Right renal cortex interstitium (tissue), 3 donors: ENCODE data around the gene PELI1. TPM values are rescaled to one million over a fixed set of nuclear protein-coding genes. Genes with fewer than 3 reads are reported as not detected.
"Not testable (repeated sequence)": the region's sequence is repeated elsewhere in the genome, so short reads cannot be mapped to it uniquely, and the experiment has no call there.

Source experiments
- DNase-seq, 3 donors: peaks; one replicate each; pipeline ENCODE4 v3.0.0-alpha.2; 2013; ENCODE audit warnings: low read depth in 3 of 3, low spot score in 2 of 3
- polyA plus RNA-seq, 3 donors: library from polyadenylated mRNA; unstranded; fragments of 120-200 nt; gene quantifications; one replicate each; pipeline ENCODE4 v1.2.1, GENCODE V29; 2013; ENCODE audit not compliant: insufficient read length in 3 of 3

PELI1 gene
- polyA plus RNA-seq, 3 donors = 32.3 to 33.3 (median 32.3) TPM

DNA sequence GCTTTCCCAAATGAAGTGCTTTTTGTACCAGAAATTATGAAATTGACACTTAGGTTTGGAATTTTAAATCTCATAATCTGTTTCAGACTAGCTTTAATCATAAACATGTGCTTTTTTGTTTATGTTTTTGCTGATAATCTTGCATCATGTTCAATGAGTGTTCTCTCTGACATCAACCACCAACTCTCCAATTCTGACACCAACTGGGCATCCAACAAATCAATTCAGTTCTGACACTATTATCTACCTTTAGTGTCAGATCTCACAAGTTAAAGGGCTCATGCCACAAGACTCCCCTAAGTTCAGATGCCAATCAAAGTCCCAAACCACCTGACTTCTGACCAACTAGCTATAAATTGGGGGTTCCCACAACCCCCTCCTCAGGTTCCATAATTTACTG is 19.6 kb downstream of the PELI1 start:
- no peak for DNase-seq

DNA sequence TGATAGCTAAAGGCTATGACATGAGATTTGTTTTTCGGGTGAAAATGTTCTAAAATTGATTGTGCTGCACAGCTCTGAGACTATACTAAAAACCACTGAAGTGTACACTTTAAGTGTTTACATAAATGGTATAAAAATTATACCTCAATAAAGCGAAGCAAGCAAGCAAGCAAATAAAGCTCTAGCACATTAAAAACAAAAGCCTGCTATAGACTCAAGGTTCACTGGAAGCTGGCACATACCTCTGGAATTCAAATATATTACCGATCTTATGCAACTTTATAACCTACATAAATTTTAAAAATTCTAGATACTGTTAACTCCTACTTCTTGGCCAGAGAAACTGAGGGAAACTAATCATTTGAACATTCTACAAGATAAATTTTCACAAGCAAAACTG is 20.1 kb downstream of the PELI1 start:
- DNase-seq = no peak

DNA sequence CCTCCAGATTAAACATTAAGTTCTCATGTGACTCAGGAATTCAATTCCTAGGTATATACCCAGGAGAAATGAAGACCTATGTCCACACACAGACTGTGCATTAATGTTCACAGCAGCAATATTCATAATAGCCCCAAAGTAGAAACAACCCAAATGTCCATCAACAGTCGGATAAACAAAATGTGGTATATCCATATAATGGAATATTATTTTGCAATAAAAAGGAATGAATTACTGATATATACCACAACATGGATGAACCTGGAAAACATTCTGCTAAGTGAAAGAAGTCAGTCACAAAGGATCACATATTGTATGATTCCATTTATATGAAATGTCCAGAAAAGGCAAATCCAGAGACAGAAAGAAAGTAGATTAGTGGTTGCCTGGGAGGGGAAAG is 20.5 kb downstream of the PELI1 start:
- no peak for DNase-seq

DNA sequence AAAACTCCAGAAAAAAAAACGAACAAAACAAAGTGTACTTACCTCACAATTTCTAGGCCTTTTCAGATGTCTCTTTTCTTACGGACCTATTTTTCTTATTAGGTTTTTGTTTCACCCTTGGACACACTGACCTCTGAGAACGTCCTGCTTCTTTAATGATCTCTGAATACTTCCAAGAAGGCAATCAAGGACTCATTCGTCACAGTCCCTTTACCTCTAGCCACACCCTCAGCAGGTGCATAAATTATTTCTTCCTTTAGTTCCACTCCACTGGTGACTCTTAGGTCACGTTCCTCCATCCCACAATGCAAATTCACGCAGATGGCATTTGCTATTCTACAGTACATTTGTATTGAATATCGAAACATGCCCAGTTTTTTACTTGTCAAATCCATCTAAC is 21.9 kb downstream of the PELI1 start:
- DNase-seq = no peak

DNA sequence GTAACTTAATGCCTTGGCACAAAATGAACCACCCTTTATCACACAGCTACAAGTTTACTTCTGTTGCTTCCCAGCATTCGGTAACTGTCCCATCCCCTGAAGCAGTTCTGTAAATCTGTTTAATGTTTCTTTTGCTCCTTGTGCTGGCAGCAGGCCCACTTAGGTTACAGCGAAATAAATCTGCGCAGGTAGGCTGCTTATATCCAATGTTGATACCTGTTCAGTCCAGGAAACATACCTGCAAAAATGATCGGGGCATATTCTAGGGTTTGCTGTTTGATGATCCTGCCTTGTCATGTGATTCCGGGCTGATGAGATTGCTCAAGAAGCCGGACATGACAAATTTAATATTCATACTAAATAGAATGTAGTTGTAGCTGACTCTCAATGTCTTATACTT is 23.3 kb downstream of the PELI1 start:
- DNase-seq = no peak

DNA sequence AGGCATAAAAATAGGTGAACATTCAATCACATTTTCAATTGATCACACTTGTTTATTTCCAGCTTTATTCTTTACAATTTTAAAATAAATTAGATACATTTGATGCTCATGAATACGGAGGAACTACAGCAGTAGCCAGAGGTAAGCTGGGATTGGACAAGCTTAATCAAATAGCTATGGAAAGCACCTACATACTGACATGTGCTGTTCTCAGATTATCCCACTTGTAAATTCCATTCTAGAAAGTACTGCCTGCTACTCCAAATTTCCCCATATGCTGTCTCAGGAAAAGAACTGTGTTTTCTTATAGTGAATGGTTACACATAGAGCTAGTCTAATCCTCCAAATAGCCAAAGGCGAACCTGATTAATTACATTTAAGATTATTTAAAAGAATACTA is 24.2 kb downstream of the PELI1 start:
- DNase-seq = no peak

DNA sequence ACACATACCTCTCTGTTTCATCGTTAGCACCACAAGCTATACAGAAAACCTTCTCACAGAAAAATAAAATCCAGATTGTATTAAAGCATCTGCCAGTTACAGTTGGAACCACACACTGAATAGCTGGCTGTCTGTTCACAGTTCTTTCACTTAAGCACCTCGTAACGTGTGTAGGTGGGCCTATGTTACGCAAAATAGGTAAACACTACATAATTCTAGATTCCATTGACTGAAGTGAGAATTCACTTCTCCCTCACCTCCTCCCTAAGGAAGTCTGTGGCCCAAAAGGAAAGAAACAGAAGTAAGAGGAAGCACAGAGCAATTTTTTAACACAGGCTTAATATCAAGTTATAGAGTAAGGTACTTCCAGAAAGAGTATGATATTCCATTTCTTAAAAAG is 24.9 kb downstream of the PELI1 start:
- no peak for DNase-seq

DNA sequence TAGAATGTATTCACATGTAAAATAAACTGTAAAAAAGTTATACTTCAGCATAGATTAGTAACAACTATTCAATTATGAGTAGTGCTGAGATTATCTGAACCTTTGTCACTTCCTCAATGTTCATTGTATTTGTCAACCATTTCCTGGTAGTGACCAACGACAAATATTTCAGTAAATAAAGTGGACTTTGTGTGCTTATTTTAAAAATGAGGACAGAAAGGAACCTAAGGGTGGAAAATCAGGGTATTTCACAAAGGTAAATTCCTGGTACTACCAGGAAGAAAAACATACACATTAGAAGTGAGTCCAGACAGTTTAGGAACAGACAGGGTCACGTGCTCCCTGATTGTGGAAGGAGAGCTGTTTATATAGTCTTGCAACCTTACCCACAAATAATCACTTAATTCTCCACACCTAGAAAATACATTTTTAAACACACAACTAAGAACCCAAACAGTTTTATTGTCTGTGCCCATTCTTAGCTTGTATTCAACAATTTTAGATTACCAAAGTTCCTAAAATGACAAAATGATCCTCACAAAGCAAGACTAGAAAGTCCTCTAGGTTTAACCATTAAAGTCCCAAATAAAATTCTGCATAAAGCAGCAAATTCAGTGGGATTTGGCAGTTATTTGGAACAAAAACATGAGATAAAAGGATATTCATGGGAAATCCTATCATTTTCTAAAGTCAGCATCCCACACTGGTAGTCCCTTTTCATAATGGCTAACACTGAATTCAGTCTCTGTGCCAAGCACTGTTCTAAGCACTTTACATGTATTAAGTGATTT is 28.2 kb downstream of the PELI1 start:
- DNase-seq = no peak

DNA sequence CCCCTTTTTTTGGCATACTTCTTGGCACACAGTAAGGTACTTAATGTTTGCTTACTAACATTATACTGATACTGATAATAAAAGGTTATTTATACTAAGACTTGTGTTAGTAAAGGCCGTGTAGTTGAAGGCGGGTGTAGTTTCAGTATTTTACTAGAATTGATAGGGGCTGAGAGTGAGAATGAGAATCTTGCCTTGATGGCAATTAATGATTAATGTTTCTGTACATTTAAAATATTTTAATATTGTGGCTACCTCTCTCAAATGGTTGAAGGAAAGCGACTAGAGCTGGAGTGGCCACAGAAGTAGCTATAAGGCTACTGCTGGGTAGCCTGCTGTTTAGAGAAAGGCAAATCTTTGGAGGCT is 29.3 kb downstream of the PELI1 start:
- no peak for DNase-seq

DNA sequence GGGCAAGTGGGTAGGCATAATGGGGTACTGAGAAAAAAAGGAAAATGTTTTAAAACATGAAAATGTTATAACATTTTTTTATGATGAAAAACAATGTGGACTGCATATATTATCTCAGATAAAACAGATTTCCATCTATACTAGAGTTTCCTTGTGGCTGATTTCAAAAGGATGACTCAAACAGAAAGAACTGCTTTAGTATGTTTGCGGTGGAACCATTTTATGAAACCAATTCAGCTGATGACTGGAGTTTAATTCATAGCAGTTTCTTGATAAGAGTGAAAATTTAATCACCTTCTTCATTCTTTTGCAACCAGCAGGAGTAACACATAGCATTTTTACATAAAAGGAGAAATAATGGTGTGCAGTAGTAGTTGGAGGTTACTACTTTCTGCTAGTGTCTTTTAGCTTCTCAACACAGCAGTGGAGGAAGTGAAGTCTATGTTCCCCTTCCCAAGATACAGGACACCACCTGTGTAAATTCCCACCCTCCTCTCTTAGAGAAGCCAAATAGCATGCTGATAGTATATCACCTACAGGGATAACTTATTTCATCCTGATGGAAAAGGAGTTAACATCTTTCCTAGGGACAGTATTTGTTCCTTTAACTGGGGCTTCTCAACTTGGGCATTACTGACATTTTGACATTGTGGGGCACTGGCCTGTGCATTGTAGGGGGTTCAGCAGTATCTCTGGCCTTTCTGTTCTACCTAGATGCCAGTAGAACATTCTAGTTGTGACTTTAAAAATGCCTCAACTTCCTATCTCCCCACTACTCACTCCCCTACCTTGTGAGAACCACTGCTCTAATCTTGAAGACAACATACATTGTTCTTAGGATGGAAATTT is 29.9 kb downstream of the PELI1 start:
- DNase-seq = no peak

DNA sequence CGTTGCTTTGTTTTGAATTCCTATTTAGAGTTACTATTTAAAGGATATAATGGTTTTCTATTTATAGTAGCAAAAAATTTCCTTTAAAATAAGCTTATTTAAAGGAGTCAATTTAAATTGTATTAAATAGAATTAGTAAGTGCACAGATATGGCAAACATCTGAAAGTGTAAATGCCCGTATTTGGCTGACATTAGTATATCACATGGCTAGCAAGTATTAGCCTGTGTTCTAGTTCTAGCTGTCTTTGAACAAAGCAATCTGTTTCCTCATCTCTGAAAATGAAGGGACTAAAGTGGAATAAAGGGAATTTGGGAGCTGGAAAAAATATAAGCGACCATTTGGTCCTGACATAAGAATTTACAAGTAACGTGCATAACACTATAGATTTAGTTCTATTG is 32.2 kb downstream of the PELI1 start:
- no peak for DNase-seq

DNA sequence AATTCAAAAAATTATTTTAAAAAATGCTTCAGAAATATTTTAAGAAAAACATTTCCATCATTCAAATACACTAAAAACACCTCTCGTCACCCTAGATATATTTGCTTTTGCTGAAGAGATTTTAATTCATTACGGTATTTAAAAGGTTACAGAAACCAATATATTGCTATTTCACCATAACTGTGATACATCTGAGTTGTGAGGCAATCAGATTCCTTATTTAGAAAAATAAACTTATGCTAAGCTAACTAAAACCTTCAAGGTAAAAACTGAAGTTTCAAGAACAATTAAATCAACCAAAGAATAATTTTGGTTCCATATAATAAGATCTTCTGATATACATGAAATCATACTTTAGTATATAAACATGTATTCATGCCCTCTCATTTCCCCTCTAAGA is 32.8 kb downstream of the PELI1 start:
- DNase-seq = no peak

DNA sequence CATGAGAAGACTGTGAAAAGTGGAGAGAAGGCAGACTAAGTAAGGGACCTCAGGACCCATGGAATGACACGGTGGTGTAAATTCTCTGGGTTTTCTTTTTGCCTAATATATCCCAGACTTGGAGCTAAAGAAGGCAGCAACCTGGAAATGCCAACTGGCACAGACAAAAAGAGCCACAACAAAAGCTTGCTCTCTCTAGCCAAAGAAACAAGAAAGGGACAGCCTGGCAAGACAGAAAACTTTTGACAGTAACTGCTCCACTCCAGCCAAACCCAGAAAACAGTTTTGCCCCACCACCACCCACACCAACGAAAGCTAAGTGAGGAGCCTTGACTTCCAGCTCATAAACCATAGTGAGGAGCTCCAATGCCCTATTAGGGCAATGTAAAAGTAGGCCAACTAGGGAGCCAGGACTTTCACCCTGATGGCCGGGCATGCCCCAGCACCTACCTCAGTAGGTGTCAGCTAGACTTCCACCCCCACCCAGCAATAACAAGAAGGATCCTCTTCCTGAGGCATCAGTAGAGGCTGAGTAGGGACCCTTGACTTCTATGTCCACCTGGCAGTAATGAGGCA is 35.5 kb downstream of the PELI1 start:
- no peak for DNase-seq

DNA sequence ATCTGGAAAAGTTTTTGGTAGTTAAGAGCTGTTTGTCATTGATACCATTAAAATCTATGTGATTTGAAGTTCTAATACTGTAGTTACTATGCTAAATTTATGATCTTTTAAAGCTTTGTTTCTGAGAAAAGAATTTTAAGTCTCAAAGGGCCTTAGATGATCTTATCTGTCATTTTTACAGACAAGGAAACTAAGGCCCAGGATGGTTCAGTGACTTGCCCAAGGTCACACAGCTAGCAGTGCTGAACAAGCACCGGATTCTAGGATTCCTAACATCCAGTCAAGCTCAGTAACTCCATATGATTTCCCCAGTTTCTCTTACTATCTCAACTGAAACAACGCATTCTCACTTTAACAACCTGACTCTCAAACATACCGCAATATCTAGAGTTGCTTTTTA is 37.7 kb downstream of the PELI1 start:
- DNase-seq = no peak

DNA sequence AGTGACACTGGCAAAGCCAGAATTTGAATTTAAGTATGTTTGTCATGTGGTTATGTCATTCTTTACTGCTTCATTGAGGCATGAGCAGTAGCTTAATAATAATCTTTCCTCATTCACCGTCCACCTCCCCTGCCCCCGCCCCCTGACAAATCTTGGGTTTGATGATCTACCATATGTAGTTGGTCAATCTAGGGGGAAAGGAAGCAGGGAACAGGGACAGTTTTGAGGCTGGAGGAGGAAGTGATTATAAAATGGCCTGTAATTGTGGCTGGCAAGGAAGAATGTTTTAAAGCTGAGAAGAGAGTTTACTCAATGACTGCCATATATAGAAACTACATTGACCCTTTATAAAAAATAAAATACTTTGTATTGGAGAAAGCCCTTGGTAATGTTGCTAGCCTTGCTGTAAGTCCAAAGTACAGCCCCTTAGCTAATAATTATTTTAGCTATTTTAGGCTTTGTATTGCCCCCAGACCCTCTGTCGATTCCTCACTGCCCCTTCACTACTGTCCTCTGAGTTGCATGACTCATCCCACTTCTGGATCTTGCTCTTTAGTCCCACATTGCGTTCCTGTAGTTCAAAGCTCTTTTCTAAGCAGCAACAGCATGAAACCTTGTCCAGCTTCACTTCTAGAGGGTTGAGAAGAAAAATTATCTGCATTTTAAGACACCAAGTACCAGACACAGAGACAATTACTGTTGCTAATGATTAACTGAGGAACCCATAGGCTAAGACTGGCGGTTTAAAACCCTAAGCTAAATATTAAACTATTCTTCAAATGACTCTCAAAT is 38.4 kb downstream of the PELI1 start:
- DNase-seq = no peak

DNA sequence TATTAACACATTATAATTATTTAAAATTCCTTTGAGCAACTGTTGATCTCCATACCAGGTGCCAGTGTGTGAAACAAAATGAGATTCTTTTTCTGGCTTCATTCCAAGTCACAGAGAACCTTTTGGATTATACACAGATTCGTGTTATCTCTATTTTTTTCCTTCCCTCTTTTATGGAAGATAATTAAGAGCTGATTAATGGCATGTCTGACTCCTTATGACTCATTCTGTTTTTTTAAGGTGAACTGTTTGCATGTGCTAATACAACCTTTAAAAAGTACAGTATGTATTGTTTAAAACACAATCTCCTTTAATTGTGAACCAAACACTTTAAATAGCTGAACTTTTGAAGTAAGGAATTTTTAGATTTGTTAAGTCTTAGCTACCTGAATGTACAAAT is 39.3 kb downstream of the PELI1 start:
- DNase-seq = no peak

DNA sequence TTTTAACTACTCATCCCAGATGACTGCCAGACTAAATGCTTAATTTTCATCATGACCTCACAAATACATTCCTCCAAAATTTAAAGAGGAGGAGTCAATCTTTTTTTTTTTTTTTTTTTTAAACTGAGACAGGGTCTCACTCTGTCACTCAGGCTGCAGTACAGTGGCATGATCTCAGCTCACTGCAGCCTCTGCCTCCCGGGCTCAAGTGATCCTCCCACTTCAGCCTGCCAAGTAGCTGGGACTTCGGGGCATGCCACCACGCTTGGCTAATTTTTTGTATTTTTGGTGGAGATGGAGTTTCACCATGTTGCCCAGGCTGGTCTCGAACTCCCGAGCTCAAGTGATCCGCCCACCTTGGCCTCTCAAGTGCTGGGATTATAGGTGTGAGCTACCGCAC is 41.5 kb downstream of the PELI1 start:
- DNase-seq = not testable (repeated sequence)

DNA sequence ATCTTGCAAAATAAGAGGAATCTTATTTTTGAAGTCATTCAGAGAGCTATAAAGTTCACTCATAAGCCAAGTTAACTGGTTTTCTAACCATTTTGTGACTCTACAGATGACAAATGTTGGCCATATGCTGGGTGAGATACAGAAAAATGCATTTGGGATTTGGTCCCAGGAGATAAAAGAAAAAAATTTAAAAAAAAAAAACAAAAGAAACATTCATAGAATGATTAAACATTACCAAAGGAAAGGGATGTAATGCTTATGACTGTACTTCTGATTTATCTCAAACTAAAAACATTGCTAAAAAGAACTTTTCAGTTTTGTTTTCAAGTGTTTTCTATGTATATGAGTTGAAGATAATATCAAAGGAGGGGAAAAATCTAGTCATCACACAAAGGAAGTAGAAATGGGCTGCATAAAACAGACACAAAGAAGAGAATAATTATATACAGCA is 43.1 kb downstream of the PELI1 start:
- DNase-seq = no peak

DNA sequence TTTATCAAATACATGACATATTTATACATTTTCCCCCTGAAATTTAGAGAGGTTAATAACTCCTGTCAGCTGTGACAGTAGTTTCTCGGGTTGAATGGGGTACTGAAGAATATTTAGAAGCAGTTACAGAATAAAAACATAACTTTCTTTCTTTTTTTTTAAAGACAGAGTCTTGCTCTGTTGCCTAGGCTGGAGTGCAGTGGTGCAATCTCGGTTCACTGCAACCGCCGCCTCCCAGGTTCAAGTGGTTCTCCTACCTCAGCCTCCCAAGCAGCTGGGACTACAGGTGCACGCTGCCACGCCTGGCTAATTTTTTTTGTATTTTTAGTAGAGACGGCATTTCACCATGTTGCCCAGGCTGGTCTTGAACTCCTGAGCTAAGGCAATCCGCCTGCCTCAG is 43.6 kb downstream of the PELI1 start:
- DNase-seq = not testable (repeated sequence)

DNA sequence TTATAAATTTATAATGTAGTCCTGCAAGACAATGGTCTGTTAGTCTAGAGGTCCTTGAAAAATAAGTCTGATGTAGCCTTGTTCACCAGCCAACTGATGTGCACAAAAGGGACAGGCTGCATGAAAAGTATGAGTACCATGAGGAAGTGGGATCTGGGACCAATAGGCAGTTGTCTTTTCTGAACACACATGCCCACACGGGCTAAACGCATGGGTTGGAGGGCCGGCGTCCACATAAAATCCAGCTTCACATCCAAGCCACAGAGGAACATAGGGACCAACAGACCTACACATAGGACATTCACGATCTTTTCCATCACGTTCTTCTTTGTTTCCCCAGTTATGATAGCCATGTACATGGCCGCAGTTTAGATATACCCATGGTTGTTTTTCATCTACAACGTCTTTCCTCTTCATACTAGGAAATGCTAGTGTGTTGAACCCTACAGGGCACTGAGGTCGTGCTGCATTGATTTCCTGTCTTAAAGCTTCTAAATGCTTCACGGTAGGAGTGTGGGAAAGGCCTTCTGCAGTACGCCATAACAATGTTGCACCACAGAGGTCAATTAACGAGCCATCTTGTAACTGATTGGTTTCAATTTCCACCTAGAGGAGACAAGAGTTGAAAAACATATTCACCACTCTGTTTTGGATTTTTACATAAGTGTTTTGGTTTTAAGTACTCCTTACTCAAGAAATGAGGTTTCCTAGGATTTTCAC is 49.4 kb downstream of the PELI1 start:
- DNase-seq = no peak
